ENCODE measurements around the gene EFCAB14. TPM values are rescaled to one million over a fixed set of nuclear protein-coding genes. Genes with fewer than 3 reads are reported as not detected.

The EFCAB14 gene
- total and polyA plus RNA-seq, 2 experiments from 2014 or later, result 23.3 to 49.0 TPM

DNA sequence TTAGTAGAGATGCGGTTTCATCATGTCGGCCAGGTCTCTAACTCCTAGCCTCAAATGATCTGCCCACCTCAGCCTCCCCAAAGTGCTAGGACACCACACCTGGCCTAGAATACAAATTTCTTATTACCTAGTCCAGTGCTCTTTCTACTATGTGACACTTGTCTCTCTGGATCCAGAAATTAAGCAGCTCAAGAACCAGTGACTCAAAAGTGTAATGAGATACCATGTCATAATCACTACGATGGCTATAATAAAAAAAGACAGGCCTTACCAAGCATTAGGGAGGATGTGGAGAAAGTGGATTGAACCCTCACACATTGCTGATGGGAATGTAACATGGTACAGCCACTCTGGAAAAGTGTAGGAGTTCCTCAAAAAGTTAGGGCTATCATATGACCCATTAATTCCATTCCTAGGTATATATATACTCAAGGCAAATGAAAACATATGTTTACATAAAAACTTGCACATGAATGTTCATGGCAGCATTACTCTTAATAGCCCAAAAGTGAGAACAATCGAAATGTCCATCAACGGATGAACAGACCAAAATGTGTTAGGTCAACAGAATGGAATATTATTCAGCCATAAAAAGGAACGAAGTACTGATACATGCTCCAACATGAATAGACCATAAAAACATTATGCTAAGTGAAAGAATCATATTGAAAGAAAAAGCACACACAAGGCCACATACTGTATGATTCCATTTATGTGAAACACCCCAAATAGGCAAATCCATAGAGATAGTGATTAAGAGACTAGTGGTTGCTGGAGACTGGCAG, 38.9 kb downstream of the EFCAB14 start:
- H3K9me3 Mint-ChIP-seq, result no peaks in the 10 kb centered on the region
- peaks cover 25% of the 10 kb centered on the region for H3K36me3 ChIP-seq (ENCODE audit: insufficient read depth)
- no peak overlapping the region for H3K4me3 Mint-ChIP-seq
- no peaks in the 10 kb centered on the region for H3K27me3 ChIP-seq (ENCODE audit: insufficient read depth)
- peaks cover 5% of the 10 kb centered on the region for H3K27me3 Mint-ChIP-seq (ENCODE audit: insufficient read depth, low read depth, poor library complexity)
- no peak for ATAC-seq
- H3K9me2 ChIP-seq (ENCODE audit: insufficient read depth), result no peaks in the 10 kb centered on the region
- H3K4me1 ChIP-seq (ENCODE audit: insufficient read depth), result peaks cover 18% of the 10 kb centered on the region
- TF ChIP-seq EZH2 (IDR thresholded peaks at IDR 0.05; ENCODE audit: low read depth, unreplicated experiment), result no peak
- peaks cover 29% of the 10 kb centered on the region for H3K4me1 Mint-ChIP-seq
- no peak overlapping the region for H3K4me2 ChIP-seq
- H4K20me1 ChIP-seq (replicated peaks; ENCODE audit: insufficient read depth), result no peaks in the 10 kb centered on the region; the same call in 1 of the 2 replicates
- peaks cover 54% of the 10 kb centered on the region for H3K36me3 Mint-ChIP-seq (ENCODE audit: low read depth)
- H3F3A ChIP-seq (replicated peaks; ENCODE audit: low read depth), result no peaks in the 10 kb centered on the region
- no peak overlapping the region for H2AFZ ChIP-seq
- no peak overlapping the region for H3K27ac Mint-ChIP-seq
- no peaks in the 10 kb centered on the region for H3K79me2 ChIP-seq (replicated peaks; ENCODE audit: insufficient read depth)
- H3K4me3 ChIP-seq, result no peak overlapping the region
- no peak overlapping the region for H3K27ac ChIP-seq (ENCODE audit: low read depth)
- DNase-seq (ENCODE audit: low spot score), result no peak

DNA sequence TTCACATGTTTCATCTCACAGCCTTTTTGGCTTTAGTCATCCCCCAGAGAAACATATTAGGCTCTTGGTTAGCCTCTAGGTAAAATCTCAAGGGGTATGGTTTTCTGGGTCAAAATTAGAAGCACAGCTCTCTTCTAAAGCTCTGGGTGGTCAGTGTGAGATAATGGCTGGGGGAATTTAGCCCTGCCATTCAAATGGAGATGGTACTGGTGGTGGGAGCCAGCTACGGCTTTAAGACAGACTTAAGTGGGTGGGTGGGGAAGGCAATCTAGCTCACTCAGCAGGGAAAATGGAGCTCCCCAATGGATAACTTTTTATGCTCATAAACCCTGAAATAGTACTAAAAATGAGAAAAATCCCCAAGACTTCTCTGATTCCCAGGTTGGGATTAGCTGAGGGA, 41.6 kb downstream of the EFCAB14 start:
- Histone ChIP-seq H3K4me2 (peak overlapping the region; percentile 53), H3K27ac (ENCODE audit: low read depth) (0 out of 2 replicates have a peak overlapping the region, but pooled peaks have one; percentile 43), H2AFZ (no peak overlapping the region), H3K36me3 (ENCODE audit: insufficient read depth) (peaks cover 11% of the 10 kb centered on the region), H3K9me2 (ENCODE audit: insufficient read depth) (no peaks in the 10 kb centered on the region), H3K4me3 (no peak overlapping the region), H3K27me3 (ENCODE audit: insufficient read depth) (no peaks in the 10 kb centered on the region), H4K20me1 (replicated peaks; ENCODE audit: insufficient read depth) (no peaks in the 10 kb centered on the region), H3K79me2 (replicated peaks; ENCODE audit: insufficient read depth) (no peaks in the 10 kb centered on the region), H3K4me1 (ENCODE audit: insufficient read depth) (peaks cover 23% of the 10 kb centered on the region), H3F3A (replicated peaks; ENCODE audit: low read depth) (no peaks in the 10 kb centered on the region)
- peak; percentile 43 for DNase-seq (ENCODE audit: low spot score)
- Mint-ChIP-seq H3K9me3 (no peaks in the 10 kb centered on the region), H3K4me1 (peaks cover 32% of the 10 kb centered on the region), H3K4me3 (no peak overlapping the region; the same call in 2 of the 3 replicates), H3K27me3 (ENCODE audit: insufficient read depth, low read depth, poor library complexity) (peaks cover 5% of the 10 kb centered on the region), H3K27ac (peak overlapping the region; percentile 54; the same call in 1 of the 2 replicates), H3K36me3 (ENCODE audit: low read depth) (peaks cover 38% of the 10 kb centered on the region)
- peak; percentile 90 for ATAC-seq
- TF ChIP-seq POLR2AphosphoS5 (IDR thresholded peaks at IDR 0.05; ENCODE audit: low read depth) (no peak), JUNB (IDR thresholded peaks at IDR 0.05; ENCODE audit: unreplicated experiment) (no peak), CREB1 (CRISPR knock-in tag; IDR thresholded peaks at IDR 0.05; ENCODE audit: low read depth) (no peak), EZH2phosphoT487 (IDR thresholded peaks at IDR 0.05; ENCODE audit: unreplicated experiment) (no peak), ZNF331 (CRISPR knock-in tag; IDR thresholded peaks at IDR 0.05; ENCODE audit: low read depth) (no peak), NANOG (IDR thresholded peaks at IDR 0.05; ENCODE audit: borderline replicate concordance) (no peak)
- TF ChIP-seq, protein P1, sequence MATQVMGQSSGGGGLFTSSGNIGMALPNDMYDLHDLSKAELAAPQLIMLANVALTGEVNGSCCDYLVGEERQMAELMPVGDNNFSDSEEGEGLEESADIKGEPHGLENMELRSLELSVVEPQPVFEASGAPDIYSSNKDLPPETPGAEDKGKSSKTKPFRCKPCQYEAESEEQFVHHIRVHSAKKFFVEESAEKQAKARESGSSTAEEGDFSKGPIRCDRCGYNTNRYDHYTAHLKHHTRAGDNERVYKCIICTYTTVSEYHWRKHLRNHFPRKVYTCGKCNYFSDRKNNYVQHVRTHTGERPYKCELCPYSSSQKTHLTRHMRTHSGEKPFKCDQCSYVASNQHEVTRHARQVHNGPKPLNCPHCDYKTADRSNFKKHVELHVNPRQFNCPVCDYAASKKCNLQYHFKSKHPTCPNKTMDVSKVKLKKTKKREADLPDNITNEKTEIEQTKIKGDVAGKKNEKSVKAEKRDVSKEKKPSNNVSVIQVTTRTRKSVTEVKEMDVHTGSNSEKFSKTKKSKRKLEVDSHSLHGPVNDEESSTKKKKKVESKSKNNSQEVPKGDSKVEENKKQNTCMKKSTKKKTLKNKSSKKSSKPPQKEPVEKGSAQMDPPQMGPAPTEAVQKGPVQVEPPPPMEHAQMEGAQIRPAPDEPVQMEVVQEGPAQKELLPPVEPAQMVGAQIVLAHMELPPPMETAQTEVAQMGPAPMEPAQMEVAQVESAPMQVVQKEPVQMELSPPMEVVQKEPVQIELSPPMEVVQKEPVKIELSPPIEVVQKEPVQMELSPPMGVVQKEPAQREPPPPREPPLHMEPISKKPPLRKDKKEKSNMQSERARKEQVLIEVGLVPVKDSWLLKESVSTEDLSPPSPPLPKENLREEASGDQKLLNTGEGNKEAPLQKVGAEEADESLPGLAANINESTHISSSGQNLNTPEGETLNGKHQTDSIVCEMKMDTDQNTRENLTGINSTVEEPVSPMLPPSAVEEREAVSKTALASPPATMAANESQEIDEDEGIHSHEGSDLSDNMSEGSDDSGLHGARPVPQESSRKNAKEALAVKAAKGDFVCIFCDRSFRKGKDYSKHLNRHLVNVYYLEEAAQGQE (IDR thresholded peaks at IDR 0.05; ENCODE audit: unreplicated experiment), result no peak
- TF ChIP-seq, protein P2, sequence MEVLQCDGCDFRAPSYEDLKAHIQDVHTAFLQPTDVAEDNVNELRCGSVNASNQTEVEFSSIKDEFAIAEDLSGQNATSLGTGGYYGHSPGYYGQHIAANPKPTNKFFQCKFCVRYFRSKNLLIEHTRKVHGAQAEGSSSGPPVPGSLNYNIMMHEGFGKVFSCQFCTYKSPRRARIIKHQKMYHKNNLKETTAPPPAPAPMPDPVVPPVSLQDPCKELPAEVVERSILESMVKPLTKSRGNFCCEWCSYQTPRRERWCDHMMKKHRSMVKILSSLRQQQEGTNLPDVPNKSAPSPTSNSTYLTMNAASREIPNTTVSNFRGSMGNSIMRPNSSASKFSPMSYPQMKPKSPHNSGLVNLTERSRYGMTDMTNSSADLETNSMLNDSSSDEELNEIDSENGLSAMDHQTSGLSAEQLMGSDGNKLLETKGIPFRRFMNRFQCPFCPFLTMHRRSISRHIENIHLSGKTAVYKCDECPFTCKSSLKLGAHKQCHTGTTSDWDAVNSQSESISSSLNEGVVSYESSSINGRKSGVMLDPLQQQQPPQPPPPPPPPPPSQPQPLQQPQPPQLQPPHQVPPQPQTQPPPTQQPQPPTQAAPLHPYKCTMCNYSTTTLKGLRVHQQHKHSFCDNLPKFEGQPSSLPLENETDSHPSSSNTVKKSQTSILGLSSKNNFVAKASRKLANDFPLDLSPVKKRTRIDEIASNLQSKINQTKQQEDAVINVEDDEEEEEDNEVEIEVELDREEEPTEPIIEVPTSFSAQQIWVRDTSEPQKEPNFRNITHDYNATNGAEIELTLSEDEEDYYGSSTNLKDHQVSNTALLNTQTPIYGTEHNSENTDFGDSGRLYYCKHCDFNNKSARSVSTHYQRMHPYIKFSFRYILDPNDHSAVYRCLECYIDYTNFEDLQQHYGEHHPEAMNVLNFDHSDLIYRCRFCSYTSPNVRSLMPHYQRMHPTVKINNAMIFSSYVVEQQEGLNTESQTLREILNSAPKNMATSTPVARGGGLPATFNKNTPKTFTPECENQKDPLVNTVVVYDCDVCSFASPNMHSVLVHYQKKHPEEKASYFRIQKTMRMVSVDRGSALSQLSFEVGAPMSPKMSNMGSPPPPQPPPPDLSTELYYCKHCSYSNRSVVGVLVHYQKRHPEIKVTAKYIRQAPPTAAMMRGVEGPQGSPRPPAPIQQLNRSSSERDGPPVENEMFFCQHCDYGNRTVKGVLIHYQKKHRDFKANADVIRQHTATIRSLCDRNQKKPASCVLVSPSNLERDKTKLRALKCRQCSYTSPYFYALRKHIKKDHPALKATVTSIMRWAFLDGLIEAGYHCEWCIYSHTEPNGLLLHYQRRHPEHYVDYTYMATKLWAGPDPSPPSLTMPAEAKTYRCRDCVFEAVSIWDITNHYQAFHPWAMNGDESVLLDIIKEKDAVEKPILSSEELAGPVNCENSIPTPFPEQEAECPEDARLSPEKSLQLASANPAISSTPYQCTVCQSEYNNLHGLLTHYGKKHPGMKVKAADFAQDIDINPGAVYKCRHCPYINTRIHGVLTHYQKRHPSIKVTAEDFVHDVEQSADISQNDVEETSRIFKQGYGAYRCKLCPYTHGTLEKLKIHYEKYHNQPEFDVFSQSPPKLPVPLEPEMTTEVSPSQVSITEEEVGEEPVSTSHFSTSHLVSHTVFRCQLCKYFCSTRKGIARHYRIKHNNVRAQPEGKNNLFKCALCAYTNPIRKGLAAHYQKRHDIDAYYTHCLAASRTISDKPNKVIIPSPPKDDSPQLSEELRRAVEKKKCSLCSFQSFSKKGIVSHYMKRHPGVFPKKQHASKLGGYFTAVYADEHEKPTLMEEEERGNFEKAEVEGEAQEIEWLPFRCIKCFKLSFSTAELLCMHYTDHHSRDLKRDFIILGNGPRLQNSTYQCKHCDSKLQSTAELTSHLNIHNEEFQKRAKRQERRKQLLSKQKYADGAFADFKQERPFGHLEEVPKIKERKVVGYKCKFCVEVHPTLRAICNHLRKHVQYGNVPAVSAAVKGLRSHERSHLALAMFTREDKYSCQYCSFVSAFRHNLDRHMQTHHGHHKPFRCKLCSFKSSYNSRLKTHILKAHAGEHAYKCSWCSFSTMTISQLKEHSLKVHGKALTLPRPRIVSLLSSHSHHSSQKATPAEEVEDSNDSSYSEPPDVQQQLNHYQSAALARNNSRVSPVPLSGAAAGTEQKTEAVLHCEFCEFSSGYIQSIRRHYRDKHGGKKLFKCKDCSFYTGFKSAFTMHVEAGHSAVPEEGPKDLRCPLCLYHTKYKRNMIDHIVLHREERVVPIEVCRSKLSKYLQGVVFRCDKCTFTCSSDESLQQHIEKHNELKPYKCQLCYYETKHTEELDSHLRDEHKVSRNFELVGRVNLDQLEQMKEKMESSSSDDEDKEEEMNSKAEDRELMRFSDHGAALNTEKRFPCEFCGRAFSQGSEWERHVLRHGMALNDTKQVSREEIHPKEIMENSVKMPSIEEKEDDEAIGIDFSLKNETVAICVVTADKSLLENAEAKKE (CRISPR knock-in tag; IDR thresholded peaks at IDR 0.05), result no peak
- TF ChIP-seq, protein P3, sequence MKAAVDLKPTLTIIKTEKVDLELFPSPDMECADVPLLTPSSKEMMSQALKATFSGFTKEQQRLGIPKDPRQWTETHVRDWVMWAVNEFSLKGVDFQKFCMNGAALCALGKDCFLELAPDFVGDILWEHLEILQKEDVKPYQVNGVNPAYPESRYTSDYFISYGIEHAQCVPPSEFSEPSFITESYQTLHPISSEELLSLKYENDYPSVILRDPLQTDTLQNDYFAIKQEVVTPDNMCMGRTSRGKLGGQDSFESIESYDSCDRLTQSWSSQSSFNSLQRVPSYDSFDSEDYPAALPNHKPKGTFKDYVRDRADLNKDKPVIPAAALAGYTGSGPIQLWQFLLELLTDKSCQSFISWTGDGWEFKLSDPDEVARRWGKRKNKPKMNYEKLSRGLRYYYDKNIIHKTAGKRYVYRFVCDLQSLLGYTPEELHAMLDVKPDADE (IDR thresholded peaks at IDR 0.05), result no peak
